ENCODE results near the gene ATP9B. TPM values are rescaled to one million over a fixed set of nuclear protein-coding genes. Genes with fewer than 3 reads are reported as not detected.

ATP9B gene
- total and polyA plus RNA-seq, 10 of the 15 experiments (the other 5 are each of a cell fraction or from before 2014, with no cell fraction given), result 0.74 to 20.7 (median 12.9) TPM

- in situ Hi-C loops (cut with MboI), result no loop called here
- ATAC-seq (no peak), DNase-seq (ENCODE audit: low read depth, low spot score) (no peak), FAIRE-seq (no peak)
- Histone ChIP-seq H3K9me3 (replicated peaks; ENCODE audit: control insufficient read depth, insufficient read depth, low read length) (no peaks in the 10 kb centered on the region), H3K79me2 (ENCODE audit: control insufficient read depth, insufficient read depth, low read length) (no peaks in the 10 kb centered on the region), H3K4me3 (no peak overlapping the region), H2AFZ (ENCODE audit: control insufficient read depth, low read depth, low read length) (no peak overlapping the region), H3K27ac (ENCODE audit: control insufficient read depth, insufficient read depth) (no peak overlapping the region), H3K27me3 (replicated peaks in 1 of 2; ENCODE audit: control insufficient read depth in 2 of 2, insufficient read depth in 2 of 2, low read length in 1 of 2) (no peaks in the 10 kb centered on the region), H3K4me1 (ENCODE audit: control insufficient read depth, insufficient read depth, low read length) (peaks cover 5% of the 10 kb centered on the region; the same call in 1 of the 2 replicates), H3K9ac (ENCODE audit: control insufficient read depth, insufficient read depth, low read length) (no peak overlapping the region), H3K36me3 (ENCODE audit: control insufficient read depth in 2 of 2, insufficient read depth in 2 of 2, low read length in 1 of 2) (peaks cover 0 to 11% of the 10 kb centered on the region in 2 experiments; a peak in 2 of 4 replicates), H4K20me1 (ENCODE audit: control insufficient read depth, insufficient read depth) (no peaks in the 10 kb centered on the region; the same call in 1 of the 2 replicates), H3K4me2 (ENCODE audit: control insufficient read depth, insufficient read depth) (no peak overlapping the region)
- POLR2A ChIA-PET, result no interaction called here
- TF ChIP-seq LARP7 (IDR thresholded peaks at IDR 0.05), result no peak
- no peak for TF ChIP-seq KDM1A (IDR thresholded peaks at IDR 0.05; ENCODE audit: borderline replicate concordance)
- TF ChIP-seq ZBTB11 (CRISPR knock-in tag; IDR thresholded peaks at IDR 0.05), result no peak
- TF ChIP-seq ATF7 (IDR thresholded peaks at IDR 0.05; ENCODE audit: low read depth), result no peak
- no peak for TF ChIP-seq NR2C1 (IDR thresholded peaks at IDR 0.05)
- WGBS (ENCODE audit: insufficient coverage, insufficient replicate concordance, low lambda C conversion rate, missing lambda C conversion rate), result 94% methylated on average over 19 of the region's 19 CpGs
- RAD21 ChIA-PET (ENCODE audit: unreplicated experiment), result no interaction called here
- no TSS peak for BruUV-seq (replicated peaks)
- CTCF ChIA-PET, result no interaction called here
- SMC1A ChIA-PET (ENCODE audit: uncharacterized antibody, unreplicated experiment), result interaction anchor here (0.6 kb wide), 1 partner anchor 20 kb away, joined by 3 read pairs; no protein-coding TSS in a partner anchor
- intact Hi-C loops (cut with micrococcal nuclease; ENCODE audit: unreplicated experiment), result no loop called here
Observed at GRCh38 chr18:79418236-79418635, 349.0 kb downstream of the ATP9B start.
